H9 (cell line): Measurements from ENCODE around the gene EDIL3. TPM values are rescaled to one million over a fixed set of nuclear protein-coding genes. Genes with fewer than 3 reads are reported as not detected.

ENCODE experiments used
- DNase-seq: peaks from one replicate; pipeline ENCODE4 v3.0.0-alpha.2; 2017
- H2AFZ ChIP-seq: one replicate; pipeline ENCODE4 v1.6.1; 2013; ENCODE audit warnings: mild to moderate bottlenecking, low read length, control low read depth, moderate library complexity
- H2AK5ac ChIP-seq: 2 replicates; pipeline ENCODE4 v1.6.1; 2013; ENCODE audit warnings: low read length, control low read depth, mixed read lengths; ENCODE audit not compliant: insufficient read length
- H2BK120ac ChIP-seq: one replicate; pipeline ENCODE4 v1.6.1; 2013; ENCODE audit warnings: low read depth, mild to moderate bottlenecking, low read length, control low read depth, inconsistent platforms; ENCODE audit not compliant: poor library complexity, severe bottlenecking
- H2BK12ac ChIP-seq: 2 replicates; pipeline ENCODE4 v1.6.1; 2013; ENCODE audit warnings: low read length, control low read depth, mixed read lengths, low read depth; ENCODE audit not compliant: insufficient read length
- H2BK15ac ChIP-seq: 2 replicates; pipeline ENCODE4 v1.6.1; 2013; ENCODE audit warnings: low read depth, low read length, control low read depth
- H2BK20ac ChIP-seq: one replicate; pipeline ENCODE4 v1.6.1; 2013; ENCODE audit warnings: low read depth, mild to moderate bottlenecking, low read length, control low read depth, inconsistent platforms; ENCODE audit not compliant: poor library complexity, severe bottlenecking
- H2BK5ac ChIP-seq: 2 replicates; pipeline ENCODE4 v1.6.1; 2013; ENCODE audit warnings: low read length, control low read depth, mixed read lengths; ENCODE audit not compliant: insufficient read length
- H3K14ac ChIP-seq: 2 replicates; pipeline ENCODE4 v1.6.1; 2013; ENCODE audit warnings: low read length, control low read depth; ENCODE audit not compliant: insufficient read depth
- H3K18ac ChIP-seq: 2 replicates; pipeline ENCODE4 v1.6.1; 2013; ENCODE audit warnings: low read depth, mild to moderate bottlenecking, mixed read lengths, low read length, control low read depth; ENCODE audit not compliant: insufficient read length
- H3K23ac ChIP-seq: 2 replicates; pipeline ENCODE4 v1.6.1; 2013; ENCODE audit warnings: low read length, control low read depth, mixed read lengths, low read depth; ENCODE audit not compliant: insufficient read length
- H3K23me2 ChIP-seq: 2 replicates; pipeline ENCODE4 v1.6.1; 2013; ENCODE audit warnings: low read depth, mild to moderate bottlenecking, mixed read lengths, low read length, control low read depth; ENCODE audit not compliant: insufficient read length, poor library complexity, severe bottlenecking
- H3K27ac ChIP-seq: 2 replicates; pipeline ENCODE4 v1.5.1; 2013; ENCODE audit warnings: low read length, control low read depth, mixed read lengths, low read depth; ENCODE audit not compliant: insufficient read length
- H3K27me3 ChIP-seq: 2 replicates; pipeline ENCODE4 v1.6.1; 2013; ENCODE audit warnings: low read length, control low read depth, inconsistent platforms; ENCODE audit not compliant: insufficient read depth
- H3K4ac ChIP-seq: 2 replicates; pipeline ENCODE4 v1.6.1; 2013; ENCODE audit warnings: low read depth, mild to moderate bottlenecking, control low read depth, inconsistent platforms, low read length, moderate library complexity
- H3K4me1 ChIP-seq: 2 replicates; pipeline ENCODE4 v1.6.1; 2013; ENCODE audit warnings: low read length, control low read depth, inconsistent platforms; ENCODE audit not compliant: insufficient read depth
- H3K4me2 ChIP-seq: 2 replicates; pipeline ENCODE4 v1.6.1; 2013; ENCODE audit warnings: low read length, control low read depth, mixed read lengths; ENCODE audit not compliant: insufficient read length, insufficient read depth
- H3K56ac ChIP-seq: 2 replicates; pipeline ENCODE4 v1.6.1; 2013; ENCODE audit warnings: low read depth, mild to moderate bottlenecking, mixed read lengths, low read length, control low read depth; ENCODE audit not compliant: insufficient read length
- H3K79me1 ChIP-seq: 2 replicates; pipeline ENCODE4 v1.6.1; 2013; ENCODE audit warnings: low read depth, mild to moderate bottlenecking, moderate library complexity, low read length, control low read depth, inconsistent platforms; ENCODE audit not compliant: insufficient read depth, poor library complexity, severe bottlenecking
- H3K79me2 ChIP-seq: 2 replicates; pipeline ENCODE4 v1.6.1; 2013; ENCODE audit warnings: low read length, control low read depth, inconsistent platforms; ENCODE audit not compliant: insufficient read depth
- H3K9ac ChIP-seq: 2 replicates; pipeline ENCODE4 v1.6.1; 2013; ENCODE audit warnings: low read length, control low read depth, mixed read lengths; ENCODE audit not compliant: insufficient read length; ENCODE audit errors: extremely low read depth
- H3K9me3 ChIP-seq: one replicate; pipeline ENCODE4 v1.6.1; 2013; ENCODE audit warnings: low read depth, low read length, inconsistent platforms; ENCODE audit not compliant: control insufficient read depth
- H3T11ph ChIP-seq: one replicate; pipeline ENCODE4 v1.6.1; 2013; ENCODE audit warnings: mild to moderate bottlenecking, low read length, control low read depth, inconsistent platforms
- H4K20me1 ChIP-seq: one replicate; pipeline ENCODE4 v1.6.1; 2013; ENCODE audit not compliant: control insufficient read depth, insufficient read length, insufficient read depth
- H4K5ac ChIP-seq: 2 replicates; pipeline ENCODE4 v1.6.1; 2013; ENCODE audit warnings: low read depth, mild to moderate bottlenecking, mixed read lengths, low read length, control low read depth; ENCODE audit not compliant: insufficient read length
- H4K8ac ChIP-seq: replicated peaks from 2 replicates; pipeline ENCODE4 v1.6.1; 2013; ENCODE audit warnings: low read length, control low read depth, mixed read lengths, low read depth; ENCODE audit not compliant: insufficient read length
- H4K91ac ChIP-seq: 2 replicates; pipeline ENCODE4 v1.6.1; 2013; ENCODE audit warnings: low read depth, mild to moderate bottlenecking, moderate library complexity, mixed read lengths, low read length, control low read depth; ENCODE audit not compliant: insufficient read length
- H3K27ac Mint-ChIP-seq, 3 experiments: 2 replicates in 2 of 3; 3 replicates in 1 of 3; pipeline ENCODE4 v1.8.0; 2020 to 2021; ENCODE audit warnings: mixed read lengths in 3 of 3, mild to moderate bottlenecking in 1 of 3, moderate library complexity in 1 of 3
- H3K27me3 Mint-ChIP-seq: 2 replicates; pipeline ENCODE4 v1.8.0; 2021; ENCODE audit warnings: low read depth, mild to moderate bottlenecking, moderate library complexity, mixed read lengths
- H3K36me3 Mint-ChIP-seq, 3 experiments: 2 replicates in 2 of 3; 3 replicates in 1 of 3; pipeline ENCODE4 v1.8.0; 2020 to 2021; ENCODE audit warnings: low read depth in 3 of 3, mixed read lengths in 3 of 3; ENCODE audit not compliant: insufficient read depth in 1 of 3
- H3K4me1 Mint-ChIP-seq, 2 experiments: 2 replicates each; pipeline ENCODE4 v1.8.0; 2020; ENCODE audit warnings: mixed read lengths in 2 of 2
- H3K4me3 Mint-ChIP-seq, 2 experiments: 2 replicates in 1 of 2; 3 replicates in 1 of 2; pipeline ENCODE4 v1.8.0; 2020 to 2021; ENCODE audit warnings: mild to moderate bottlenecking in 2 of 2, mixed read lengths in 2 of 2, moderate library complexity in 1 of 2
- H3K9me3 Mint-ChIP-seq, 2 experiments: 2 replicates in 1 of 2; 3 replicates in 1 of 2; pipeline ENCODE4 v1.8.0; 2020; ENCODE audit warnings: mild to moderate bottlenecking in 2 of 2, mixed read lengths in 2 of 2, moderate library complexity in 1 of 2
- WGBS: extraction: QIAGEN DNeasy Blood & Tissue Kit; methylation state at CpG from one replicate; pipeline ENCODE4 v1.1.7; 2013; ENCODE audit warnings: missing lambda C conversion rate, low lambda C conversion rate, mixed read lengths; ENCODE audit not compliant: insufficient read length; ENCODE audit errors: extremely low coverage; 5-methylcytosine and 5-hydroxymethylcytosine counted together
- total RNA-seq: library from RNA; stranded (reverse); gene quantifications from 2 replicates; pipeline ENCODE4 v1.2.1, GENCODE V29; 2021
- TF ChIP-seq, protein P1 (sequence below): fragments of 200-600 bp; sonication (generic); conservative IDR thresholded peaks from 3 replicates; pipeline ENCODE4 v1.8.0; 2021; ENCODE audit warnings: antibody characterized with exemption, mild to moderate bottlenecking

Gene EDIL3
- total RNA-seq, 1 experiment from 2014 or later: 61.9 TPM

- Histone ChIP-seq H4K91ac (no peak overlapping the region), H3K23me2 (no peaks in the 10 kb centered on the region), H2BK12ac (no peak overlapping the region), H2BK15ac (no peak overlapping the region), H3K79me2 (no peaks in the 10 kb centered on the region), H3T11ph (no peak overlapping the region), H2AK5ac (no peak overlapping the region), H4K20me1 (no peaks in the 10 kb centered on the region), H3K27me3 (no peaks in the 10 kb centered on the region), H3K27ac (no peak overlapping the region), H3K4ac (no peak overlapping the region), H3K18ac (no peak overlapping the region), H2BK120ac (no peak overlapping the region), H3K23ac (no peak overlapping the region), H4K5ac (no peak overlapping the region), H3K56ac (no peak overlapping the region), H4K8ac (no peak overlapping the region), H2AFZ (no peak overlapping the region), H2BK5ac (no peak overlapping the region), H3K9ac (no peak overlapping the region), H3K4me2 (no peak overlapping the region), H3K79me1 (no peaks in the 10 kb centered on the region), H3K9me3 (no peaks in the 10 kb centered on the region), H3K14ac (no peak overlapping the region), H2BK20ac (no peak overlapping the region), H3K4me1 (no peaks in the 10 kb centered on the region)
- WGBS: no CpG with 5 or more reads among the region's 3 CpGs
- Mint-ChIP-seq H3K4me1 (no peaks in the 10 kb centered on the region), H3K9me3 (no peaks in the 10 kb centered on the region), H3K27ac (no peak overlapping the region), H3K27me3 (no peaks in the 10 kb centered on the region), H3K36me3 (no peaks in the 10 kb centered on the region), H3K4me3 (no peak overlapping the region)
- TF ChIP-seq, protein P1, sequence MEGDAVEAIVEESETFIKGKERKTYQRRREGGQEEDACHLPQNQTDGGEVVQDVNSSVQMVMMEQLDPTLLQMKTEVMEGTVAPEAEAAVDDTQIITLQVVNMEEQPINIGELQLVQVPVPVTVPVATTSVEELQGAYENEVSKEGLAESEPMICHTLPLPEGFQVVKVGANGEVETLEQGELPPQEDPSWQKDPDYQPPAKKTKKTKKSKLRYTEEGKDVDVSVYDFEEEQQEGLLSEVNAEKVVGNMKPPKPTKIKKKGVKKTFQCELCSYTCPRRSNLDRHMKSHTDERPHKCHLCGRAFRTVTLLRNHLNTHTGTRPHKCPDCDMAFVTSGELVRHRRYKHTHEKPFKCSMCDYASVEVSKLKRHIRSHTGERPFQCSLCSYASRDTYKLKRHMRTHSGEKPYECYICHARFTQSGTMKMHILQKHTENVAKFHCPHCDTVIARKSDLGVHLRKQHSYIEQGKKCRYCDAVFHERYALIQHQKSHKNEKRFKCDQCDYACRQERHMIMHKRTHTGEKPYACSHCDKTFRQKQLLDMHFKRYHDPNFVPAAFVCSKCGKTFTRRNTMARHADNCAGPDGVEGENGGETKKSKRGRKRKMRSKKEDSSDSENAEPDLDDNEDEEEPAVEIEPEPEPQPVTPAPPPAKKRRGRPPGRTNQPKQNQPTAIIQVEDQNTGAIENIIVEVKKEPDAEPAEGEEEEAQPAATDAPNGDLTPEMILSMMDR: no peak
- DNase-seq: no peak
These were observed 254.6 kb downstream of the EDIL3 start for GRCh38 chr5:84130006-84130580.
